ENCODE results near the gene NOCT. TPM values are rescaled to one million over a fixed set of nuclear protein-coding genes. Genes with fewer than 3 reads are reported as not detected.
A peak's percentile ranks its signal among the peaks of the same experiment; 100 is the strongest.

NOCT gene
- total and polyA plus RNA-seq, 2 of the 4 experiments (the other 2 are of a cell fraction), result 5.5 to 41.4 TPM

- H3K9me1 ChIP-seq (ENCODE audit: insufficient read depth, low read length), result peaks cover 7% of the 10 kb centered on the region; the same call in 1 of the 2 replicates
- peaks cover 24% of the 10 kb centered on the region for H3K4me1 ChIP-seq (ENCODE audit: control insufficient read depth, insufficient read depth, low read length)
- TF ChIP-seq RCOR1 (IDR thresholded peaks at IDR 0.05; ENCODE audit: insufficient replicate concordance, low read length) (no peak), MXI1 (IDR thresholded peaks at IDR 0.05; ENCODE audit: borderline replicate concordance, low read depth, low read length) (no peak), BHLHE40 (IDR thresholded peaks at IDR 0.05; ENCODE audit: low read depth, low read length) (no peak), POLR2A (IDR thresholded peaks at IDR 0.05; ENCODE audit: low read depth, low read length) (no peak), RAD21 (IDR thresholded peaks at IDR 0.05; ENCODE audit: low read length) (no peak), MAFK (IDR thresholded peaks at IDR 0.05; ENCODE audit: low read depth, low read length) (no peak), MAZ (IDR thresholded peaks at IDR 0.05; ENCODE audit: borderline replicate concordance, low read depth, low read length) (no peak), CTCF (conservative IDR thresholded peaks at IDR 0.05; ENCODE audit: low read depth, low read length) (no peak), USF2 (IDR thresholded peaks at IDR 0.05; ENCODE audit: low read depth, low read length) (no peak), ELK1 (IDR thresholded peaks at IDR 0.05; ENCODE audit: borderline replicate concordance, low read depth, low read length) (no peak), NFE2L2 (IDR thresholded peaks at IDR 0.05; ENCODE audit: low read depth, low read length) (no peak), RFX5 (IDR thresholded peaks at IDR 0.05; ENCODE audit: low read depth, low read length) (no peak), CEBPB (IDR thresholded peaks at IDR 0.05; ENCODE audit: low read depth, low read length) (no peak), CHD1 (IDR thresholded peaks at IDR 0.05; ENCODE audit: low read depth, low read length) (no peak), FOS (IDR thresholded peaks at IDR 0.05; ENCODE audit: low read depth, low read length) (no peak), SMC3 (IDR thresholded peaks at IDR 0.05; ENCODE audit: low read depth, low read length) (no peak)
- no peak overlapping the region for H3K27ac ChIP-seq (ENCODE audit: insufficient read depth, low read length)
- no peak overlapping the region for H2BK5ac ChIP-seq (ENCODE audit: low read depth, low read length, poor library complexity, severe bottlenecking)
- H2AK9ac ChIP-seq (replicated peaks; ENCODE audit: low read depth, low read length, poor library complexity), result no peak overlapping the region
- ATAC-seq (ENCODE audit: low read depth) (no peak), DNase-seq (peak; percentile 31)
- peaks cover 44% of the 10 kb centered on the region for H4K20me1 ChIP-seq (ENCODE audit: insufficient read depth, low read length)
- H3K36me3 ChIP-seq (ENCODE audit: control insufficient read depth, insufficient read depth, low read length), result no peaks in the 10 kb centered on the region; the same call in 1 of the 2 replicates
- ChIA-PET POLR2A (ENCODE audit: unreplicated experiment) (no interaction called here), CTCF (interaction anchor here (1.1 to 3.2 kb wide), 2 partner anchors 9 to 12 kb away, joined by 3 to 17 read pairs; no protein-coding TSS in a partner anchor)
- H3K56ac ChIP-seq (ENCODE audit: extremely low read depth, insufficient read depth, low read length), result no peak overlapping the region
- H2BK15ac ChIP-seq (ENCODE audit: low read depth, low read length), result no peak overlapping the region
- no peak overlapping the region for H3K4me3 ChIP-seq (ENCODE audit: insufficient read depth, low read depth, low read length)
- H2BK20ac ChIP-seq (ENCODE audit: low read depth, low read length), result no peak overlapping the region
- H3K23ac ChIP-seq (ENCODE audit: low read depth, low read length), result 0 out of 2 replicates have a peak overlapping the region, but pooled peaks have one; percentile 29
- dilution Hi-C loops (cut with HindIII; ENCODE audit: low sequenced_read_pairs, unreplicated experiment), result no loop called here
- H3K9me3 ChIP-seq (ENCODE audit: control insufficient read depth, insufficient read depth, low read length), result no peaks in the 10 kb centered on the region
- H3K18ac ChIP-seq (ENCODE audit: low read depth, low read length), result no peak overlapping the region
- H4K8ac ChIP-seq (ENCODE audit: low read depth in 2 of 2, low read length in 2 of 2), result no peak overlapping the region
- peaks cover 4 to 47% of the 10 kb centered on the region in 2 experiments; a peak in 3 of 4 replicates for H3K79me1 ChIP-seq (ENCODE audit: low read depth in 1 of 2, low read length in 2 of 2)
- no peak overlapping the region for H3K14ac ChIP-seq (replicated peaks; ENCODE audit: low read depth, low read length)
- intact Hi-C loops (cut with micrococcal nuclease), result no loop called here
- H2AFZ ChIP-seq (replicated peaks; ENCODE audit: low read length, poor library complexity), result no peak overlapping the region
- in situ Hi-C loops (cut with MboI; ENCODE audit: low sequenced_read_pairs), result no loop called here
- no peaks in the 10 kb centered on the region for H3K27me3 ChIP-seq (ENCODE audit: control insufficient read depth, insufficient read depth, low read length)
- H3K4ac ChIP-seq (ENCODE audit: low read depth, low read length), result no peak overlapping the region
- peak overlapping the region; percentile 75; the same call in 1 of the 2 replicates for H3K4me2 ChIP-seq (ENCODE audit: low read depth, low read length)
- no peak overlapping the region for H2BK120ac ChIP-seq (ENCODE audit: low read depth, low read length)
- no peak overlapping the region for H4K5ac ChIP-seq (ENCODE audit: low read depth, low read length)
- BruUV-seq (replicated peaks), result no TSS peak
- H3K9ac ChIP-seq (ENCODE audit: low read depth, low read length), result no peak overlapping the region
- no peak overlapping the region for H4K91ac ChIP-seq (ENCODE audit: insufficient read depth, low read depth, low read length)
- H2AK5ac ChIP-seq (ENCODE audit: low read depth, low read length), result no peak overlapping the region
Observed at GRCh38 chr4:139018501-139018900, 2.9 kb downstream of the NOCT start.
